K562 (cell line): ENCODE results near the gene HEXIM1. TPM values are rescaled to one million over a fixed set of nuclear protein-coding genes. Genes with fewer than 3 reads are reported as not detected.

Source experiments
- ATAC-seq: fragments of 200-7000 bp; cut with Tn5 transposase; 3 replicates; pipeline ENCODE4 v1.9.1; 2020; ENCODE audit warnings: moderate library complexity
- BruUV-seq: library from RNA; stranded (reverse); fragments of 400-500 nt; replicated peaks from 2 replicates; lab custom pipeline; 2021; lab: Mats Ljungman, UMichigan
- CTCF ChIA-PET: fragments of 300-600 bp; formaldehyde crosslinking; extraction: SDS; loops from one replicate; lab custom pipeline; 2021; ENCODE audit warnings: low intra/inter-chr PET ratio; lab: Yijun Ruan, JAX
- POLR2A ChIA-PET: fragments of 300-600, 350-650 bp; sonication (Branson Sonifier 250); formaldehyde crosslinking; extraction: SDS; loops from one replicate; lab custom pipeline; 2021; ENCODE audit warnings: antibody characterized with exemption, inconsistent platforms; lab: Yijun Ruan, JAX
- DNase-seq, 4 experiments: peaks; one replicate each; pipeline versions ENCODE4 v3.0.0 to v3.0.0-alpha.2; 2011 to 2018; ENCODE audit warnings: low spot score in 3 of 4, mixed read lengths in 3 of 4; ENCODE audit errors: extremely low read depth in 1 of 4
- FAIRE-seq: peaks from 2 replicates; lab custom pipeline; 2011; peaks lifted over from hg19 to GRCh38; lab: Jason Lieb, UNC
- H2AFZ ChIP-seq: 2 replicates; pipeline ENCODE4 v1.6.0; 2011; ENCODE audit warnings: low read depth, low read length, control low read depth, inconsistent platforms
- H3K27ac ChIP-seq: fragments of 200-600 bp; 3 replicates; pipeline ENCODE4 v1.8.0; 2011; ENCODE audit warnings: low read depth, mild to moderate bottlenecking, control low read depth, inconsistent platforms, low read length, moderate library complexity, mixed read lengths; ENCODE audit errors: extremely low read depth
- H3K27me3 ChIP-seq, 2 experiments: fragments of 300-600 bp in 1 of 2; 2 replicates in 1 of 2; 3 replicates in 1 of 2; pipeline versions ENCODE4 v1.6.0 to v1.8.0; 2011; ENCODE audit warnings: inconsistent platforms in 2 of 2, low read length in 2 of 2, mild to moderate bottlenecking in 1 of 2, mixed read lengths in 1 of 2, moderate library complexity in 1 of 2; ENCODE audit not compliant: control insufficient read depth in 2 of 2, insufficient read depth in 2 of 2
- H3K36me3 ChIP-seq: fragments of 300-600 bp; 3 replicates; pipeline ENCODE4 v1.8.0; 2011; ENCODE audit warnings: mild to moderate bottlenecking, low read length, inconsistent platforms; ENCODE audit not compliant: control insufficient read depth, insufficient read depth
- H3K4me1 ChIP-seq, 2 experiments: fragments of 200-600 bp in 1 of 2; replicated peaks in 1 of 2; 2 replicates in 1 of 2; 3 replicates in 1 of 2; pipeline versions ENCODE4 v1.5.1 to v1.8.0; 2011; ENCODE audit warnings: inconsistent platforms in 2 of 2, low read length in 2 of 2, mild to moderate bottlenecking in 1 of 2, mixed read lengths in 1 of 2, moderate library complexity in 1 of 2; ENCODE audit not compliant: control insufficient read depth in 2 of 2, insufficient read depth in 2 of 2
- H3K4me2 ChIP-seq: 2 replicates; pipeline ENCODE4 v1.6.1; 2011; ENCODE audit warnings: low read length, control low read depth, inconsistent platforms, mixed read lengths; ENCODE audit not compliant: insufficient read depth
- H3K4me3 ChIP-seq: fragments of 200-600 bp; sonication (generic), shearing (Covaris generic); 2 replicates; pipeline ENCODE4 v1.5.1; 2016; ENCODE audit warnings: control low read depth, inconsistent platforms
- H3K79me2 ChIP-seq: fragments of 200-600 bp; 3 replicates; pipeline ENCODE4 v1.8.0; 2011; ENCODE audit warnings: low read length, inconsistent platforms; ENCODE audit not compliant: control insufficient read depth, insufficient read depth
- H3K9ac ChIP-seq, 2 experiments: 2 replicates each; pipeline versions ENCODE4 v1.6.0 to v1.6.1; 2011; ENCODE audit warnings: low read depth in 2 of 2, low read length in 2 of 2, control low read depth in 1 of 2, inconsistent platforms in 1 of 2, mild to moderate bottlenecking in 1 of 2, mixed read lengths in 1 of 2; ENCODE audit not compliant: insufficient read depth in 1 of 2
- H3K9me1 ChIP-seq: one replicate; pipeline ENCODE4 v1.6.0; 2011; ENCODE audit warnings: inconsistent platforms, mild to moderate bottlenecking, low read length, moderate library complexity; ENCODE audit not compliant: control insufficient read depth, insufficient read depth
- H3K9me3 ChIP-seq: replicated peaks from 2 replicates; pipeline ENCODE4 v1.5.1; 2011; ENCODE audit warnings: low read depth, low read length, inconsistent platforms; ENCODE audit not compliant: control insufficient read depth, insufficient read depth
- H4K20me1 ChIP-seq: replicated peaks from 2 replicates; pipeline ENCODE4 v1.6.1; 2011; ENCODE audit warnings: low read length, inconsistent platforms, mixed read lengths; ENCODE audit not compliant: control insufficient read depth, insufficient read depth
- NCOA2 ChIP-seq, 2 experiments: fragments of 450-650 bp; IDR thresholded peaks; 2 replicates each; pipeline ENCODE4 v1.6.1; 2018; ENCODE audit warnings: mild to moderate bottlenecking in 2 of 2, moderate library complexity in 1 of 2; ENCODE audit not compliant: partially characterized antibody in 2 of 2
- ZBTB43 ChIP-seq: sonication (generic); formaldehyde crosslinking; IDR thresholded peaks from 2 replicates; pipeline ENCODE4 v1.8.0; 2023; ENCODE audit warnings: mild to moderate bottlenecking, missing genetic modification reagents
- ZNF143 ChIP-seq: sonication (generic); formaldehyde crosslinking; IDR thresholded peaks from 2 replicates; pipeline ENCODE4 v1.9.0; 2022; ENCODE audit warnings: mild to moderate bottlenecking, missing genetic modification reagents
- ZNF445 ChIP-seq: fragments of 250-450 bp; sonication (Bioruptor Pico); IDR thresholded peaks from 2 replicates; pipeline ENCODE4 v1.4.0; 2020; ENCODE audit warnings: low read depth, mild to moderate bottlenecking, moderate library complexity
- WGBS: fragments of 100-300 bp; shearing (Covaris generic); methylation state at CpG from one replicate; pipeline ENCODE4 v1.1.6; 2016; ENCODE audit warnings: low coverage, mixed read lengths; ENCODE audit not compliant: insufficient coverage; ENCODE audit errors: missing lambda C conversion rate; 5-methylcytosine and 5-hydroxymethylcytosine counted together
- in situ Hi-C: fragments of 300-500 bp; cut with MboI; formaldehyde crosslinking; loops from 4 replicates; pipeline ENCODE4 v1.15.0; 2018; ENCODE audit warnings: inconsistent platforms, mixed read lengths
- intact Hi-C: fragments of 100-400 bp; cut with micrococcal nuclease; formaldehyde crosslinking; loops from 2 replicates; pipeline ENCODE4 v1.14.2; 2022
- polyA plus RNA-seq, 8 experiments: library from polyadenylated mRNA; depleted of rRNA in 4 of 8; stranded (reverse) in 5 of 8; unstranded in 3 of 8; fragments of >200 nt; fragmentation: Nextera tagmentation in 2 of 8; fragmentation: Illumina TruSeq in 1 of 8; extraction: Ambion mirVana in 2 of 8; extraction: Trizol in 1 of 8; gene quantifications; 2 replicates each; pipeline versions ENCODE4 v1.2.1 to v1.2.3, GENCODE V29; 2011 to 2014; ENCODE audit warnings: inconsistent platforms in 1 of 8, missing spikeins in 1 of 8
- total RNA-seq, 7 experiments: library from RNA; depleted of rRNA in 6 of 7; stranded (reverse); fragments of >200 nt in 6 of 7; fragmentation: Illumina TruSeq in 2 of 7; extraction: Trizol in 2 of 7; gene quantifications; 2 replicates each; pipeline versions ENCODE4 v1.2.1 to v1.2.3, GENCODE V29; 2011 to 2021; ENCODE audit warnings: low replicate concordance in 1 of 7

Gene HEXIM1
- total and polyA plus RNA-seq, 9 of the 15 experiments (the other 6 are each of a cell fraction or from before 2014, with no cell fraction given): 1.4 to 28.3 (median 9.1) TPM

GRCh38 chr17:45139533-45139920, 8.7 kb upstream of the HEXIM1 start (continued):
- no peak for TF ChIP-seq ZBTB43 (CRISPR knock-in tag)

- H3K27me3 ChIP-seq: no peaks in the 10 kb centered on the region
- CTCF ChIA-PET: no interaction called here
- TF ChIP-seq ZNF143 (CRISPR knock-in tag) (no peak), ZNF445 (CRISPR knock-in tag) (no peak), NCOA2 (IDR thresholded peaks at IDR 0.05; ENCODE audit: partially characterized antibody in 2 of 2) (no peak)
- TF ChIP-seq, all 486 proteins: peak for 0
- in situ Hi-C loops: no loop called here
- BruUV-seq: no TSS peak
- intact Hi-C loops: no loop called here
- ATAC-seq (no peak), FAIRE-seq (no peak), DNase-seq (no peak)
- Histone ChIP-seq H3K9me3 (no peaks in the 10 kb centered on the region), H2AFZ (no peak overlapping the region), H3K4me1 (peaks cover 31 to 45% of the 10 kb centered on the region in 2 experiments), H3K4me3 (no peak overlapping the region), H3K9ac (peak overlapping the region in 1 of 2 experiments; percentile 88; a peak in 2 of 4 replicates), H4K20me1 (no peaks in the 10 kb centered on the region), H3K79me2 (peaks cover 16% of the 10 kb centered on the region; the same call in 2 of the 3 replicates), H3K27ac (no peak overlapping the region), H3K36me3 (no peaks in the 10 kb centered on the region), H3K4me2 (no peak overlapping the region), H3K9me1 (no peaks in the 10 kb centered on the region)
- POLR2A ChIA-PET: interaction anchor here (0.8 to 10.1 kb wide), 4 partner anchors 9 to 218 kb away, joined by 3 to 497 read pairs (median 4); partner anchors contain the start of gene HEXIM2
- WGBS: 98% methylated on average over 13 of the region's 13 CpGs
Measured at GRCh38 chr17:45143094-45143670, 5.1 kb upstream of the HEXIM1 start.
